Fibroblast of villous mesenchyme (primary cell): Measurements from ENCODE around the gene CHST10. TPM values are rescaled to one million over a fixed set of nuclear protein-coding genes. Genes with fewer than 3 reads are reported as not detected.
A peak's percentile ranks its signal among the peaks of the same experiment; 100 is the strongest.

ENCODE experiments used
- DNase-seq: peaks from one replicate; pipeline ENCODE4 v3.0.0-alpha.2; 2010; ENCODE audit warnings: low read depth
- H3K4me3 ChIP-seq: 2 replicates; pipeline ENCODE4 v1.5.1; 2011; ENCODE audit warnings: low read depth, mild to moderate bottlenecking, low read length
- CTCF ChIP-seq: IDR thresholded peaks from 2 replicates; pipeline ENCODE4 v1.5.1; 2012; ENCODE audit warnings: low read depth, mild to moderate bottlenecking, low read length; ENCODE audit not compliant: insufficient read depth
- total RNA-seq: library from RNA; depleted of rRNA; stranded (reverse); fragments of >200 nt; gene quantifications from 2 replicates; pipeline ENCODE4 v1.2.3, GENCODE V29; 2012

CHST10 gene
- total RNA-seq, 1 donor: 8.6 TPM

- TF ChIP-seq CTCF: no peak
- H3K4me3 ChIP-seq: no peak overlapping the region
- no peak for DNase-seq
Observed at GRCh38 chr2:100437751-100438150, 20.3 kb upstream of the CHST10 start.

- TF ChIP-seq CTCF: no peak
- no peak overlapping the region for H3K4me3 ChIP-seq
- no peak for DNase-seq
Observed at GRCh38 chr2:100429726-100430125, 12.3 kb upstream of the CHST10 start.

GRCh38 chr2:100427627-100428258, 10.3 kb upstream of the CHST10 start:
- no peak overlapping the region for H3K4me3 ChIP-seq
- DNase-seq: peak; percentile 53
- peak; percentile 49 for TF ChIP-seq CTCF

GRCh38 chr2:100427111-100427510, 9.6 kb upstream of the CHST10 start:
- no peak overlapping the region for H3K4me3 ChIP-seq
- TF ChIP-seq CTCF: no peak
- DNase-seq: no peak

GRCh38 chr2:100426384-100426720, 8.9 kb upstream of the CHST10 start:
- no peak for DNase-seq

GRCh38 chr2:100425573-100426383, 8.3 kb upstream of the CHST10 start:
- no peak for TF ChIP-seq CTCF
- H3K4me3 ChIP-seq: no peak overlapping the region
- DNase-seq: no peak

More at GRCh38 chr2:100426384-100426720, 8.9 kb upstream of the CHST10 start:
- no peak overlapping the region for H3K4me3 ChIP-seq
- no peak for TF ChIP-seq CTCF

GRCh38 chr2:100425107-100425506, 7.6 kb upstream of the CHST10 start:
- TF ChIP-seq CTCF: no peak
- no peak overlapping the region for H3K4me3 ChIP-seq
- DNase-seq: no peak
